WTC11 (cell line): ENCODE measurements around the gene RYR3. TPM values are rescaled to one million over a fixed set of nuclear protein-coding genes. Genes with fewer than 3 reads are reported as not detected.

Source experiments
- ATAC-seq: fragments of 200-7000 bp; cut with Tn5 transposase; 2 replicates; pipeline ENCODE4 v1.10.0; 2021; ENCODE audit warnings: mild to moderate bottlenecking, moderate library complexity
- CTCF ChIA-PET: fragments of 300-600 bp; sonication (Branson Sonifier 250); formaldehyde crosslinking; loops from one replicate; lab custom pipeline; 2021; ENCODE audit warnings: antibody characterized with exemption; lab: Charles Lee
- POLR2A ChIA-PET: fragments of 350-600 bp; sonication (Branson Sonifier 250); formaldehyde crosslinking; loops from one replicate; lab custom pipeline; 2021; ENCODE audit warnings: antibody characterized with exemption; lab: Charles Lee
- DNase-seq: peaks from one replicate; pipeline ENCODE4 v3.0.0; 2021; ENCODE audit warnings: low spot score
- H3K27ac Mint-ChIP-seq: 2 replicates; pipeline ENCODE4 v1.8.0; 2021; ENCODE audit warnings: mixed read lengths
- H3K27me3 Mint-ChIP-seq: 2 replicates; pipeline ENCODE4 v1.8.0; 2021; ENCODE audit warnings: low read depth, mild to moderate bottlenecking, moderate library complexity, mixed read lengths
- H3K36me3 Mint-ChIP-seq: 2 replicates; pipeline ENCODE4 v1.8.0; 2021; ENCODE audit warnings: mixed read lengths
- H3K4me1 Mint-ChIP-seq: 2 replicates; pipeline ENCODE4 v1.8.0; 2022; ENCODE audit warnings: mixed read lengths
- H3K4me3 Mint-ChIP-seq: 2 replicates; pipeline ENCODE4 v1.8.0; 2021; ENCODE audit warnings: mild to moderate bottlenecking, moderate library complexity, mixed read lengths
- H3K9me3 Mint-ChIP-seq: 2 replicates; pipeline ENCODE4 v1.8.0; 2021; ENCODE audit warnings: mixed read lengths
- E2F5 ChIP-seq: sonication (generic); formaldehyde crosslinking; IDR thresholded peaks from 2 replicates; pipeline ENCODE4 v1.8.1; 2022; ENCODE audit warnings: mild to moderate bottlenecking, moderate library complexity, missing genetic modification reagents
- ESRRA ChIP-seq: sonication (generic); formaldehyde crosslinking; IDR thresholded peaks from 2 replicates; pipeline ENCODE4 v1.8.1; 2022; ENCODE audit warnings: mild to moderate bottlenecking, missing genetic modification reagents, borderline replicate concordance
- FOXP4 ChIP-seq: sonication (generic); formaldehyde crosslinking; IDR thresholded peaks from 2 replicates; pipeline ENCODE4 v1.8.0; 2022; ENCODE audit warnings: mild to moderate bottlenecking, missing genetic modification reagents
- IRF2 ChIP-seq: sonication (generic); formaldehyde crosslinking; IDR thresholded peaks from 2 replicates; pipeline ENCODE4 v1.8.0; 2022; ENCODE audit warnings: low read depth, missing genetic modification reagents, borderline replicate concordance
- JAZF1 ChIP-seq: fragments of 250-450 bp; sonication (Bioruptor Pico); IDR thresholded peaks from 2 replicates; pipeline ENCODE4 v1.9.0; 2021; ENCODE audit warnings: moderate library complexity, mild to moderate bottlenecking, inconsistent platforms
- MAX ChIP-seq: sonication (generic); formaldehyde crosslinking; IDR thresholded peaks from 2 replicates; pipeline ENCODE4 v1.8.0; 2022; ENCODE audit warnings: mild to moderate bottlenecking, missing genetic modification reagents
- MLX ChIP-seq: sonication (generic); formaldehyde crosslinking; IDR thresholded peaks from 2 replicates; pipeline ENCODE4 v1.8.1; 2023; ENCODE audit warnings: mild to moderate bottlenecking, missing genetic modification reagents, moderate library complexity
- RORB ChIP-seq: fragments of 250-450 bp; sonication (Bioruptor Pico); IDR thresholded peaks from 2 replicates; pipeline ENCODE4 v1.9.0; 2021; ENCODE audit warnings: mild to moderate bottlenecking
- SOX15 ChIP-seq: fragments of 250-450 bp; sonication (Bioruptor Pico); IDR thresholded peaks from 2 replicates; pipeline ENCODE4 v1.9.0; 2021; ENCODE audit warnings: mild to moderate bottlenecking
- STAT6 ChIP-seq: sonication (generic); formaldehyde crosslinking; conservative IDR thresholded peaks from 2 replicates; pipeline ENCODE4 v1.8.1; 2023; ENCODE audit warnings: mild to moderate bottlenecking, low read depth, missing genetic modification reagents, moderate library complexity
- TEAD1 ChIP-seq: sonication (generic); formaldehyde crosslinking; IDR thresholded peaks from 2 replicates; pipeline ENCODE4 v1.8.0; 2022; ENCODE audit warnings: mild to moderate bottlenecking, missing genetic modification reagents
- USF1 ChIP-seq: sonication (generic); formaldehyde crosslinking; IDR thresholded peaks from 2 replicates; pipeline ENCODE4 v1.8.0; 2022; ENCODE audit warnings: mild to moderate bottlenecking, missing genetic modification reagents
- ZBTB43 ChIP-seq: sonication (generic); formaldehyde crosslinking; IDR thresholded peaks from 2 replicates; pipeline ENCODE4 v1.8.1; 2023; ENCODE audit warnings: mild to moderate bottlenecking, missing genetic modification reagents
- ZNF219 ChIP-seq: sonication (generic); formaldehyde crosslinking; IDR thresholded peaks from 2 replicates; pipeline ENCODE4 v1.8.0; 2023; ENCODE audit warnings: missing genetic modification reagents, mild to moderate bottlenecking, borderline replicate concordance
- ZNF263 ChIP-seq: sonication (generic); formaldehyde crosslinking; IDR thresholded peaks from 2 replicates; pipeline ENCODE4 v1.8.1; 2022; ENCODE audit warnings: low read depth, mild to moderate bottlenecking, moderate library complexity, missing genetic modification reagents
- ZNF317 ChIP-seq: sonication (generic); formaldehyde crosslinking; IDR thresholded peaks from 2 replicates; pipeline ENCODE4 v1.8.1; 2023; ENCODE audit warnings: low read depth, mild to moderate bottlenecking, moderate library complexity, missing genetic modification reagents, borderline replicate concordance
- ZNF512 ChIP-seq: sonication (generic); formaldehyde crosslinking; IDR thresholded peaks from 2 replicates; pipeline ENCODE4 v1.8.1; 2022; ENCODE audit warnings: missing genetic modification reagents, borderline replicate concordance
- total RNA-seq: library from RNA; stranded (reverse); gene quantifications from 3 replicates; pipeline ENCODE4 v1.2.3, GENCODE V29; 2021

Gene RYR3
- total RNA-seq, 1 experiment from 2014 or later, result 1.4 TPM

GRCh38 chr15:33722673-33723015 lies 411.9 kb downstream of the RYR3 start (continued):
- TF ChIP-seq USF1 (CRISPR knock-in tag) (no peak), SOX15 (CRISPR knock-in tag) (no peak), RORB (no peak), MLX (no peak), IRF2 (CRISPR knock-in tag) (no peak), JAZF1 (CRISPR knock-in tag) (no peak), ZNF512 (CRISPR knock-in tag) (no peak), ESRRA (no peak), ZNF317 (no peak), STAT6 (no peak), ZNF219 (CRISPR knock-in tag) (no peak), MAX (CRISPR knock-in tag) (no peak), ZBTB43 (CRISPR knock-in tag) (no peak), ZNF263 (CRISPR knock-in tag) (no peak), TEAD1 (CRISPR knock-in tag) (no peak)
- TF ChIP-seq, all 79 proteins: peak for 0

- CTCF ChIA-PET, result interaction anchor here (0.7 to 1.3 kb wide), 2 partner anchors 10 to 24 kb away, joined by 3 to 7 read pairs; no protein-coding TSS in a partner anchor
- POLR2A ChIA-PET, result no interaction called here
- Mint-ChIP-seq H3K36me3 (no peaks in the 10 kb centered on the region), H3K27me3 (no peaks in the 10 kb centered on the region), H3K4me3 (no peak overlapping the region), H3K4me1 (no peaks in the 10 kb centered on the region), H3K9me3 (no peaks in the 10 kb centered on the region), H3K27ac (no peak overlapping the region)
- TF ChIP-seq TEAD1 (CRISPR knock-in tag) (no peak), ZNF512 (CRISPR knock-in tag) (no peak), E2F5 (CRISPR knock-in tag) (no peak), FOXP4 (CRISPR knock-in tag) (no peak), SOX15 (CRISPR knock-in tag) (no peak)
- ATAC-seq, result no peak
- DNase-seq, result no peak
Measured at GRCh38 chr15:33724321-33725036, 413.7 kb downstream of the RYR3 start.
